ENCODE results near the gene SMARCD3. TPM values are rescaled to one million over a fixed set of nuclear protein-coding genes. Genes with fewer than 3 reads are reported as not detected.

Gene SMARCD3
- total RNA-seq, 1 experiment from 2014 or later, result 30.3 TPM

MicroRNAs within 50 kb of the gene (microRNA counts, 767-probe panel; counts per million panel counts)
- not detected for microRNA hsa-miR-671-3p
- microRNA hsa-miR-671-5p, result not detected

Other genes starting within 250 kb of the SMARCD3 start
- gene ATG9B, start 224.2 kb downstream of the SMARCD3 start, total RNA-seq (2021; ENCODE audit: unreplicated experiment), result 2.1 TPM
- gene ABCB8, start 220.2 kb downstream of the SMARCD3 start, total RNA-seq (2021; ENCODE audit: unreplicated experiment), result 55.2 TPM
- gene ASIC3, start 200.2 kb downstream of the SMARCD3 start, total RNA-seq (2021; ENCODE audit: unreplicated experiment), result 4.4 TPM
- 19.8 TPM for gene CDK5, start 190.8 kb downstream of the SMARCD3 start, total RNA-seq (2021; ENCODE audit: unreplicated experiment)
- gene SLC4A2, start 189.1 kb downstream of the SMARCD3 start, total RNA-seq (2021; ENCODE audit: unreplicated experiment), result 240 TPM
- 86.4 TPM for gene FASTK, start 167.9 kb downstream of the SMARCD3 start, total RNA-seq (2021; ENCODE audit: unreplicated experiment)
- 75.8 TPM for gene TMUB1, start 165.2 kb downstream of the SMARCD3 start, total RNA-seq (2021; ENCODE audit: unreplicated experiment)
- gene AGAP3, start 162.2 kb downstream of the SMARCD3 start, total RNA-seq (2021; ENCODE audit: unreplicated experiment), result 126 TPM
- 0.86 TPM for gene GBX1, start 81.0 kb downstream of the SMARCD3 start, total RNA-seq (2021; ENCODE audit: unreplicated experiment)
- not detected for gene ASB10, start 61.4 kb downstream of the SMARCD3 start, total RNA-seq (2021; ENCODE audit: unreplicated experiment)
- gene H2BK1, start 38.2 kb downstream of the SMARCD3 start, total RNA-seq (2021; ENCODE audit: unreplicated experiment), result 0.69 TPM
- gene ABCF2, start 21.5 kb downstream of the SMARCD3 start, total RNA-seq (2021; ENCODE audit: unreplicated experiment), result 63.7 TPM
- 19.5 TPM for gene CHPF2, start 16.2 kb downstream of the SMARCD3 start, total RNA-seq (2021; ENCODE audit: unreplicated experiment)
- 44.0 TPM for gene NUB1, start 93.1 kb upstream of the SMARCD3 start, total RNA-seq (2021; ENCODE audit: unreplicated experiment)
- gene WDR86, start 161.3 kb upstream of the SMARCD3 start, total RNA-seq (2021; ENCODE audit: unreplicated experiment), result not detected
- gene CRYGN, start 191.4 kb upstream of the SMARCD3 start, total RNA-seq (2021; ENCODE audit: unreplicated experiment), result not detected